Activated gamma-delta T cell treated with Interleukin-2 at 50 U/mL for 16 hours (primary cell): ENCODE results near the gene MAP1LC3A.
"Not testable (repeated sequence)": the region's sequence is repeated elsewhere in the genome, so short reads cannot be mapped to it uniquely, and the experiment has no call there.

Experiments used
- DNase-seq: peaks from one replicate; pipeline ENCODE4 v3.0.0-alpha.2; 2020

Gene MAP1LC3A

GRCh38 chr20:34558320-34559218 lies at the start of gene MAP1LC3A:
TSS of gene MAP1LC3A (plus strand) at chr20:34558718. CDS start at chr20:34558869, 151 bp downstream.
- DNase-seq: peak; percentile 87

DNA sequence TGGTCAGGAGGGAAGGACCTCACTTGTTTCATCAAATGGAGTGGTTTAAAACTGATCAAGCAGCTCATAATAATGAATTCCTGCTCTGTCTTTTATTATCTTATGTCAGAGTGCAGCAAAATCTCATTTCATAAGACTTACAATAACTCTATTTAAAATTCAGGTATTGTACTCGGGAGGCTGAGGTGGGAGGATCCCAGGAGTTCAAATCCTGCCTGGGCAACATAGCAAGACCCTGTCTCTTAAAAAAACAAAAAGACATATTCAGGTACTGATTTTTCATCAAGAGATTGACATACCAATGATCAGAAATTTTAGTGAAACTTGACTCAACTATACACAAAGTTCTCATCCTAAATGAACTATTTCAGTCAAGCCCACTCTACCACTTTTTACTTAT lies 47.9 kb upstream of the MAP1LC3A start:
- no peak for DNase-seq

- DNase-seq: no peak
Observed at GRCh38 chr20:34511891-34512265, 46.6 kb upstream of the MAP1LC3A start.

GRCh38 chr20:34512266-34512954 lies 46.1 kb upstream of the MAP1LC3A start:
- DNase-seq: no peak

GRCh38 chr20:34512955-34513419 lies 45.5 kb upstream of the MAP1LC3A start:
- no peak for DNase-seq

DNA sequence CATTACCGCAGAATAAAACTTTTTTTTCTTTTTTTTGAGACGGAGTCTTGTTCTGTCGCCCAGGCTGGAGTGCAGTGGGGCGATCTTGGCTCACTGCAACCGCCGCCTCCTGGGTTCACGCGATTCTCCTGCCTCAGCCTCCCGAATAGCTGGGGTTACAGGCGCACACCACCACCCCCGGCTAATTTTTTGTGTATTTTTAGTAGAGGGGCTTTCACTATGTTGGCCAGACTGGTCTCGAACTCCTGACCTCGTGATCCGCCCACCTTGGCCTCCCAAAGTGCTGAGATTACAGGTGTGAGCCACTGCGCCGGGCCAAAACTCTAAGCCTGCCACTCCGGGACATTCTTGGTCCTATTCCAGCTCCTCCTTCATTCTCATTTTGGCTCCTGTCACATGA lies 44.5 kb upstream of the MAP1LC3A start:
- DNase-seq: not testable (repeated sequence)

- no peak for DNase-seq
Observed at GRCh38 chr20:34514897-34515483, 43.5 kb upstream of the MAP1LC3A start.

- DNase-seq: peak; percentile 64
Observed at GRCh38 chr20:34515484-34516246, 42.9 kb upstream of the MAP1LC3A start.

- peak; percentile 94 for DNase-seq
Observed at GRCh38 chr20:34516247-34517113, 42.0 kb upstream of the MAP1LC3A start, which contains the start of gene DYNLRB1. TSS of gene DYNLRB1 (plus strand) at chr20:34516422. CDS start at chr20:34516459, 37 bp downstream.

DNA sequence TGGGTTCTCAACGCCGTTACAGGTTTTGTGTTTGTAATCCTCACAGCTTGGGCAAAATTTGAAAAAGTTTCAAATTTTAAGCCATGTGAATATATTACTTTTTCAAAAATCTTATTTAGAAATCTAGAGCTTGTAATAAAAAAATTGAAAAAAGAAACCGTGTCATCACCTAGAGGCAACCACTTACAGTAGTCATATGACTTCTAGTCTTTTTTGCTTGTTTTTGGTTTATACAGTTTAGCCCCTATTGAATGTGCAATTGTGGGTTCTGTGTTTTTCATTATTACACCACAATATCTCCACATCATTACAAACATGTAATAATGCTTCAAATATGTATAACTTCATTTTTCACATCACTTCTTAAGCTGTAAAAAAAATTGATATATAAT lies 41.4 kb upstream of the MAP1LC3A start:
- no peak for DNase-seq

- DNase-seq: not testable (repeated sequence)
Observed at GRCh38 chr20:34518863-34519262, 39.7 kb upstream of the MAP1LC3A start.

GRCh38 chr20:34519841-34520240 lies 38.7 kb upstream of the MAP1LC3A start:
- not testable (repeated sequence) for DNase-seq

DNA sequence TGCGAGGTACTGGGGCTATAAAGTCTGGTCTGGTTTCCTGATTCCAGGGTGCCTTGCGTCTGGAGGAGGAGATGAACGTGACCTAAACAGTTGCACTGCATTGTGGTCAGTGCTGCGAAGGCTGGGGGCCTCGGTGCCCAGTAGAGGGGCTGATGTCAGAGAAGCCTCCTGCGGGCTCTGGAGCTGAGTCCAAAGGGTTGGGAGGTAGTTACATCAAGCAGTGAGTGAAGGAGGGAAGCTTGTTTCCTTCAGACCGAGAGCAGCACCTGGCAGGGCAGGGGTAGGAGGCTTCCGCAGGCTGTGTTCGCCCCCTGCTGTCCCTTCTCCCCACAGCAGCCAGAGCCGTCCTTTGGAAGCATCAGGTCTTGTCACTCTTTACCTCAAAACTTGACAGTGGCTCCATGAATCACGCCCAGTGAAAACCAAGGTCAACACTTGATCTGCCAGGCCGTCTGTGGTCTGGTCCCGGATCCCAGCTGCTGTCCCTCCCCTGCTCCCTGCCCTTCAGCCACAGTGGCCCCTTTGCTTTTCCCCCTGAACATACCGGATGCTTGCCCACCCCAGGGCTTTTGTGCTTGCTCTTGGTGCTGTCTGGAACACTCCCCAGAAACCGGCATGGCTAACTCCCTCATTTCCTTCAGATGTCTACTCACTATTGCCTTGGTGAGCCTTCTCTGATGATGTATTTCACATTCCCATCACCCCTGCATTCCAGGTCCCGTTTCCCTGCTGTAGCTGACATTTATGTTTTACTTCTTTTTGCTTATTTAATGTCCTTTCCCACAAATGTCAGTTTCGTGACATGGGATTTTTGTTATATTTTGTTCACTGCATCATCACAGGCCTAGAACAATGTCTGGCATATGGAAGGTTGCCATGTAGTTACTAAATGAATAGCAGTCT lies 35.3 kb upstream of the MAP1LC3A start:
- peak; percentile 45 for DNase-seq

GRCh38 chr20:34524426-34524825 lies 34.1 kb upstream of the MAP1LC3A start:
- DNase-seq: no peak

- DNase-seq: no peak
Observed at GRCh38 chr20:34525342-34525708, 33.2 kb upstream of the MAP1LC3A start.

- DNase-seq: no peak
Observed at GRCh38 chr20:34525709-34526416, 32.7 kb upstream of the MAP1LC3A start.

- no peak for DNase-seq
Observed at GRCh38 chr20:34526466-34526865, 32.1 kb upstream of the MAP1LC3A start.

GRCh38 chr20:34527016-34527415 lies 31.5 kb upstream of the MAP1LC3A start:
- no peak for DNase-seq

DNA sequence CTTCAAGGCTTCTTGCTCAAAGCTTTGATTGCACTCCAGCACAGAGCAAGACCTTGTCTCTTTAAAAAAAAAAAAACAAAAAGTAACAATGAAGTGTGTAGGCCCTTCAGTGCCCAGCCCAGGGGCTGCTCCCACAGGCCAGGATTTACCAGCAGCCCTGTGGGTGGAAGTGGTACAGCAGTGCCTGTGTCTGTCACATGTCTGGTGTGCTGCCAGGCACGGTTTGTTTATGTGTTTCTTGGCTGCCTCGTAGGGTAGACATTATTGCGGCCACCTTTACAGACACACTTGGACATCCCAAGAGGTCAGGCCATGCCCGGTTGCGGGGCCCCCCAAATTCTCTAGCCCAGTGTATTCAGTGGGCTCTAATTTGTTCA lies 29.6 kb upstream of the MAP1LC3A start:
- DNase-seq: no peak

DNA sequence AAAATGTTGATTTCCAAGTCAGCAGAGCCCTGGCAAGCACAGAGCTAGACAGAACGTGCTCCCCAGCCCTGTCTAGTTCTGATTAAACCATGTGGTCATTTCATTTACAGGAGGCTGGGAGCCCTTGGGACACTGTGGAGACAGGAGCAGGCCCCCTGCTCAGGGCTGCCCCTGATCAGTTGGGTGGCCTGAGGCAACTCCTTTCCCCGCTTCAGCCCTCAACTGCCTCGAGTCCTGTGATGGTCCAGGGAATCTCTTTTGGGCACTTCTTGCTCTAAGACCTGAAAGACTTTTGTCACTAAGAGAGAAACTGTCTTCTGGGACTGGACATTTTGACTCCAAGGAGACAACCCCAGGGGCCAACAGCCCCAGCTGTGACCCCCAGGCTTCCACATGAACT lies 28.8 kb upstream of the MAP1LC3A start:
- DNase-seq: no peak
